ENCODE measurements around the gene LRRC57.

GRCh38 chr15:42544853-42545629 is 3.6 kb downstream of the LRRC57 start:
- TF ChIP-seq POLR2A (IDR thresholded peaks at IDR 0.05) (no peak), CTCF (IDR thresholded peaks at IDR 0.05) (no peak), POLR2AphosphoS5 (IDR thresholded peaks at IDR 0.05) (no peak)
